ENCODE data around the gene SHISA4. TPM values are rescaled to one million over a fixed set of nuclear protein-coding genes. Genes with fewer than 3 reads are reported as not detected.
A peak's percentile ranks its signal among the peaks of the same experiment; 100 is the strongest.

SHISA4 gene
- polyA plus RNA-seq, 3 donors from 2014 or later = 0.83 to 4.7 (median 1.1) TPM

DNA sequence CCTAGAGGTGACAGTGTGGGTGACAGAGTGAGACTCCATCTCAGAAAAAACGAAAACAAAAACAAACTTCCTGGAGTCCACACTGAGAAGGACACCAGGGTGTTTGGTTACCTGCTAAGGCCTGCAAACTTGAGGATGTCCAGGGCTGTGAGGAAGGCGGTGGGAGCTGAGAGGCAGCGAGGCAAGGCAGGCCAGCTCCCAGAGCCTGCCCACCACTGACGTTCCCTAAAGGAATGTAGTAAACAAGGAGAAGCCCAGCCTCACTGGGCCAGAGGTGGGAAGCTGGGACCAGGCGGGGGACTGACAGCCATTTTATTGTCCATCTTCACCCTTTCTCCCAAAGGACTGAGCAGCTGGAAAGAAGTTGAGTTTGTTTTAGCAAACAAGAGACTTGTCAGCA, 24.1 kb downstream of the SHISA4 start:
- Mint-ChIP-seq H3K27me3 (ENCODE audit: low read depth in 3 of 3) (peaks cover 0 to 5% (median 5%) of the 10 kb centered on the region in 3 donors), H3K27ac (no peak overlapping the region), H3K36me3 (no peaks in the 10 kb centered on the region), H3K9me3 (no peaks in the 10 kb centered on the region), H3K4me1 (no peaks in the 10 kb centered on the region), H3K4me3 (no peak overlapping the region)
- no peak for DNase-seq

- Mint-ChIP-seq H3K9me3 (no peaks in the 10 kb centered on the region), H3K4me3 (no peak overlapping the region), H3K27me3 (ENCODE audit: low read depth in 3 of 3) (peaks cover 0 to 10% (median 5%) of the 10 kb centered on the region in 3 donors), H3K27ac (no peak overlapping the region), H3K4me1 (no peaks in the 10 kb centered on the region), H3K36me3 (no peaks in the 10 kb centered on the region)
- no peak for DNase-seq
Observed at GRCh38 chr1:201914456-201915235, 25.9 kb downstream of the SHISA4 start.

DNA sequence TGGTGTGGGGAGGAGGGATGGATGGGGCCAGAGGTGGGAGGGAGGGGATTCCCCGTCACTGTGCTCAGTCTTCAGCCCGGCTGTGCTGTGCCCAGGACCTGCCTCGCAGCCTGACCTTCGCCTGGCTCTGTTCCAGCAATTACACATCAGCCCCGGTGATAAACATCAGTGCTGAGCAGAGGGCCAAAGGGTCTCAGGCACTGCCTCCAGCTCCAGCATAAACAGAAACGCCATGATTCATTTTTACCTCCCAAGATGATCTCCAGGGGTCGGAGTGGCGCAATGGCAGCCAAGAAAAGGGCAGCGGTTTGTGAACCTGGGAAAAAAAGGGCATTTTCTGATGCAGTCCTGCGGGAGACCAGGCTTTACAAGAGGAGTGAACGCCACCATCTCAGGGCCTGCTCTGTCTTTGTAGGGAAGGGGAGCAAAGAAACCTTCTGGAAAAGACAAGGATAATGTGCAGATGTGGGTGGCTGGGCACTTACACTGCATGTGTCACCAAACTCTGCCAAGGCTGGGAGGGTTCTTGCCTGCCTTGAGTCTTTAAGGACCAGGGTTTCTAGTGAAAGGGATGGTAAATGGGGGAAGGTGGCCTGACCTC, 28.1 kb downstream of the SHISA4 start:
- no peaks in the 10 kb centered on the region for H3K4me1 Mint-ChIP-seq
- H3K36me3 Mint-ChIP-seq = no peaks in the 10 kb centered on the region
- no peak overlapping the region for H3K4me3 Mint-ChIP-seq
- H3K27me3 Mint-ChIP-seq (ENCODE audit: low read depth in 3 of 3) = peaks cover 0 to 16% (median 8%) of the 10 kb centered on the region in 3 donors
- DNase-seq = no peak
- H3K27ac Mint-ChIP-seq = no peak overlapping the region
- no peaks in the 10 kb centered on the region for H3K9me3 Mint-ChIP-seq

DNA sequence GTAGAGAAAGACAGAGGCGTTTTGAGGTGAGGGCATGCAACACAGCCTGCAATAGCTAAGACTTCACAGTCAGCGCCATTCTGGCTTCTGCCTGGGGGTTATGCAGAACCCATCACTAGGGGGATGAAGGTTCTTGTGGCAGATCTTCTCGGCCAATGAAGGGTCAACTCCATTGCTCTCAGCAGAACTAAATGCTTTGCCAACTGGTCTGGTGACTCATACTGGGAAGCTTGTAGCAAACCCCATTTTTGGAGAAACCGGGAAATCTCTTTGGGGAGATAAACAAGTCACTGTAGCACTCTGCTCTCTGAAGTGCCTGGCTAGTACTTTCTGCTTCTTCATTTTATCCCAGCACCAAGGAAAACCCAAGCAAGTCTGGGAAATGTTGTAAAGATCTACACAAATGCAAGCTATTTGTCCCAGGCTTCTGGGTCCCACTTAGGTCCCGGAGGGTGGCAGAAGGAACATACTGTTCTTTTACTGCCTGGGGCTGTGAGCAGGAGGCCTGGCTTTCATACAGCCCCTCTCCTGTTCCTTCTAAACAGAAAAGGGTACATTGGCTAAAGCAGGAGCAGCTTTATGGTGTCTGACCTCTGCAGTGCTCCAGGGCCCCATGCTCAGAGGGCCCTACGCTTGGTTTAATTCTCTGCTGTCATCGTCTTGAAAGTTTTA, 28.8 kb downstream of the SHISA4 start:
- DNase-seq = no peak
- Mint-ChIP-seq H3K4me1 (no peaks in the 10 kb centered on the region), H3K36me3 (no peaks in the 10 kb centered on the region), H3K4me3 (no peak overlapping the region), H3K27ac (peak overlapping the region in 1 of 6 donors; percentile 39), H3K27me3 (ENCODE audit: low read depth in 3 of 3) (peaks cover 2 to 16% (median 8%) of the 10 kb centered on the region in 3 donors), H3K9me3 (no peaks in the 10 kb centered on the region)

- no peak for DNase-seq
- H3K27me3 Mint-ChIP-seq (ENCODE audit: low read depth in 3 of 3) = peaks cover 2 to 16% (median 8%) of the 10 kb centered on the region in 3 donors
- no peaks in the 10 kb centered on the region for H3K36me3 Mint-ChIP-seq
- H3K27ac Mint-ChIP-seq = peak overlapping the region in 1 of 6 donors; percentile 39
- no peak overlapping the region for H3K4me3 Mint-ChIP-seq
- no peaks in the 10 kb centered on the region for H3K4me1 Mint-ChIP-seq
- no peaks in the 10 kb centered on the region for H3K9me3 Mint-ChIP-seq
Observed at GRCh38 chr1:201918343-201918742, 29.6 kb downstream of the SHISA4 start.

GRCh38 chr1:201921952-201922558, 33.4 kb downstream of the SHISA4 start:
- Mint-ChIP-seq H3K4me1 (no peaks in the 10 kb centered on the region), H3K27ac (no peak overlapping the region), H3K27me3 (ENCODE audit: low read depth in 3 of 3) (peaks cover 2 to 13% (median 8%) of the 10 kb centered on the region in 3 donors), H3K36me3 (no peaks in the 10 kb centered on the region), H3K9me3 (no peaks in the 10 kb centered on the region), H3K4me3 (no peak overlapping the region)
- no peak for DNase-seq

DNA sequence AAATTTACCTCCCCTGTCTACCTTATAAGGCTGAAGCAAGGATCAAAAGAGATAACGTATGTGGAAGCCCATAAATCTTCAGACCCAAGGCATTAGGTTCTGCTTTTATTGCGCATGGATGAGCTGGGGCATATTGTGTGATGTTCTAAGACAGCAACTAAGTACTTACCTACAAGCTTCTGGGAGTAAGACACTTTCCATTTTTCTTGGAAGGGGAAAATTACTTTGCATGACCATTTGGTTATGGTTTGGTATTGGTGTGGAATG, 36.5 kb downstream of the SHISA4 start:
- H3K4me1 Mint-ChIP-seq = no peaks in the 10 kb centered on the region
- H3K36me3 Mint-ChIP-seq = no peaks in the 10 kb centered on the region
- no peak overlapping the region for H3K27ac Mint-ChIP-seq
- no peaks in the 10 kb centered on the region for H3K9me3 Mint-ChIP-seq
- H3K4me3 Mint-ChIP-seq = no peak overlapping the region
- DNase-seq = no peak
- peaks cover 5 to 8% (median 7%) of the 10 kb centered on the region in 3 donors for H3K27me3 Mint-ChIP-seq (ENCODE audit: low read depth in 3 of 3)

GRCh38 chr1:201925981-201926645, 37.4 kb downstream of the SHISA4 start:
- no peak overlapping the region for H3K27ac Mint-ChIP-seq
- H3K27me3 Mint-ChIP-seq (ENCODE audit: low read depth in 3 of 3) = peaks cover 5% of the 10 kb centered on the region in 3 donors
- no peaks in the 10 kb centered on the region for H3K4me1 Mint-ChIP-seq
- H3K9me3 Mint-ChIP-seq = no peaks in the 10 kb centered on the region
- H3K4me3 Mint-ChIP-seq = no peak overlapping the region
- DNase-seq = no peak
- no peaks in the 10 kb centered on the region for H3K36me3 Mint-ChIP-seq

- H3K9me3 Mint-ChIP-seq = no peaks in the 10 kb centered on the region
- H3K4me1 Mint-ChIP-seq = no peaks in the 10 kb centered on the region
- peaks cover 2 to 5% (median 3%) of the 10 kb centered on the region in 3 donors for H3K27me3 Mint-ChIP-seq (ENCODE audit: low read depth in 3 of 3)
- no peak overlapping the region for H3K4me3 Mint-ChIP-seq
- H3K36me3 Mint-ChIP-seq = no peaks in the 10 kb centered on the region
- DNase-seq = no peak
- H3K27ac Mint-ChIP-seq = no peak overlapping the region
Observed at GRCh38 chr1:201928266-201928665, 39.6 kb downstream of the SHISA4 start.

GRCh38 chr1:201930137-201930536, 41.4 kb downstream of the SHISA4 start:
- Mint-ChIP-seq H3K36me3 (no peaks in the 10 kb centered on the region), H3K4me3 (no peak overlapping the region), H3K27me3 (ENCODE audit: low read depth in 3 of 3) (peaks cover 2 to 3% (median 2%) of the 10 kb centered on the region in 3 donors), H3K9me3 (no peaks in the 10 kb centered on the region), H3K4me1 (no peaks in the 10 kb centered on the region), H3K27ac (no peak overlapping the region)
- DNase-seq = no peak

DNA sequence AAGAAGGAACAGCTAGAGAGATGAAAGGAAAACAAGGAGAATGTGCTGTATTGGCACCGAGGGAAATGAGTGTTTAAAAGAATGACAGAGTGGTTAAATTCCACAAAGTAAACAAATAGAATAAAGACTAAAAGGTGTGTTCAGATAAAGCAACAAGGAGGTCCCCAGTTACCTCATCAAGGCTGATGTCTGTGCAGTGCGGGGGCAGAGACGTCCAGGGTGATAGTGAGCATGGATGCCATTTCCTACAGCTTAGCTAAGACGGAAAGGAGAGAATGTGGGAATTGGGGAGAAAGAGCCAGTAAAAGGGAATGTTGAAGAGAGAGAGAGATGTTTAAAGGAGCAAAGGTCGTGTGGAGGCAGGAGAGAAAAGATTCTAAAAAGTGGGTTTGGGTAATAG, 42.1 kb downstream of the SHISA4 start:
- Mint-ChIP-seq H3K27ac (no peak overlapping the region), H3K4me3 (no peak overlapping the region), H3K4me1 (no peaks in the 10 kb centered on the region), H3K27me3 (ENCODE audit: low read depth in 3 of 3) (peaks cover 2 to 3% (median 2%) of the 10 kb centered on the region in 3 donors), H3K36me3 (no peaks in the 10 kb centered on the region), H3K9me3 (no peaks in the 10 kb centered on the region)
- no peak for DNase-seq

- no peak overlapping the region for H3K27ac Mint-ChIP-seq
- peaks cover 0 to 2% (median 2%) of the 10 kb centered on the region in 3 donors for H3K27me3 Mint-ChIP-seq (ENCODE audit: low read depth in 3 of 3)
- no peaks in the 10 kb centered on the region for H3K9me3 Mint-ChIP-seq
- no peak overlapping the region for H3K4me3 Mint-ChIP-seq
- no peaks in the 10 kb centered on the region for H3K36me3 Mint-ChIP-seq
- no peaks in the 10 kb centered on the region for H3K4me1 Mint-ChIP-seq
- no peak for DNase-seq
Observed at GRCh38 chr1:201933840-201934430, 45.2 kb downstream of the SHISA4 start.

GRCh38 chr1:201937624-201938213, 49.0 kb downstream of the SHISA4 start:
- DNase-seq = no peak
- Mint-ChIP-seq H3K4me3 (no peak overlapping the region), H3K36me3 (no peaks in the 10 kb centered on the region), H3K9me3 (no peaks in the 10 kb centered on the region), H3K27me3 (ENCODE audit: low read depth in 3 of 3) (peaks cover 1 to 4% (median 2%) of the 10 kb centered on the region in 3 donors), H3K27ac (no peak overlapping the region), H3K4me1 (no peaks in the 10 kb centered on the region)

Measured in immature natural killer cell (primary cell).